ENCODE results near the gene ATP9B.
"Not testable (repeated sequence)": the region's sequence is repeated elsewhere in the genome, so short reads cannot be mapped to it uniquely, and the experiment has no call there.

GRCh38 chr18:79376661-79377060 is 307.5 kb downstream of the ATP9B start:
- TF ChIP-seq CTCF (IDR thresholded peaks at IDR 0.05; ENCODE audit: low read depth, low read length, missing input control); FOXA1 (IDR thresholded peaks at IDR 0.05); EGR1 (IDR thresholded peaks at IDR 0.05; ENCODE audit: low read depth in 2 of 2); YY1 (IDR thresholded peaks at IDR 0.05); GABPA (IDR thresholded peaks at IDR 0.05 in 1 of 2, conservative IDR thresholded peaks at IDR 0.05 in 1 of 2): not testable (repeated sequence)
- TF ChIP-seq, protein P1, sequence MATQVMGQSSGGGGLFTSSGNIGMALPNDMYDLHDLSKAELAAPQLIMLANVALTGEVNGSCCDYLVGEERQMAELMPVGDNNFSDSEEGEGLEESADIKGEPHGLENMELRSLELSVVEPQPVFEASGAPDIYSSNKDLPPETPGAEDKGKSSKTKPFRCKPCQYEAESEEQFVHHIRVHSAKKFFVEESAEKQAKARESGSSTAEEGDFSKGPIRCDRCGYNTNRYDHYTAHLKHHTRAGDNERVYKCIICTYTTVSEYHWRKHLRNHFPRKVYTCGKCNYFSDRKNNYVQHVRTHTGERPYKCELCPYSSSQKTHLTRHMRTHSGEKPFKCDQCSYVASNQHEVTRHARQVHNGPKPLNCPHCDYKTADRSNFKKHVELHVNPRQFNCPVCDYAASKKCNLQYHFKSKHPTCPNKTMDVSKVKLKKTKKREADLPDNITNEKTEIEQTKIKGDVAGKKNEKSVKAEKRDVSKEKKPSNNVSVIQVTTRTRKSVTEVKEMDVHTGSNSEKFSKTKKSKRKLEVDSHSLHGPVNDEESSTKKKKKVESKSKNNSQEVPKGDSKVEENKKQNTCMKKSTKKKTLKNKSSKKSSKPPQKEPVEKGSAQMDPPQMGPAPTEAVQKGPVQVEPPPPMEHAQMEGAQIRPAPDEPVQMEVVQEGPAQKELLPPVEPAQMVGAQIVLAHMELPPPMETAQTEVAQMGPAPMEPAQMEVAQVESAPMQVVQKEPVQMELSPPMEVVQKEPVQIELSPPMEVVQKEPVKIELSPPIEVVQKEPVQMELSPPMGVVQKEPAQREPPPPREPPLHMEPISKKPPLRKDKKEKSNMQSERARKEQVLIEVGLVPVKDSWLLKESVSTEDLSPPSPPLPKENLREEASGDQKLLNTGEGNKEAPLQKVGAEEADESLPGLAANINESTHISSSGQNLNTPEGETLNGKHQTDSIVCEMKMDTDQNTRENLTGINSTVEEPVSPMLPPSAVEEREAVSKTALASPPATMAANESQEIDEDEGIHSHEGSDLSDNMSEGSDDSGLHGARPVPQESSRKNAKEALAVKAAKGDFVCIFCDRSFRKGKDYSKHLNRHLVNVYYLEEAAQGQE (IDR thresholded peaks at IDR 0.05), result not testable (repeated sequence)

Measured in liver (tissue), 3 donors.